ENCODE results near the gene UQCRQ. TPM values are rescaled to one million over a fixed set of nuclear protein-coding genes. Genes with fewer than 3 reads are reported as not detected.

UQCRQ gene
- total and polyA plus RNA-seq, 9 of the 15 experiments (the other 6 are each of a cell fraction or from before 2014, with no cell fraction given), result 235 to 2,421 (median 883) TPM

DNA sequence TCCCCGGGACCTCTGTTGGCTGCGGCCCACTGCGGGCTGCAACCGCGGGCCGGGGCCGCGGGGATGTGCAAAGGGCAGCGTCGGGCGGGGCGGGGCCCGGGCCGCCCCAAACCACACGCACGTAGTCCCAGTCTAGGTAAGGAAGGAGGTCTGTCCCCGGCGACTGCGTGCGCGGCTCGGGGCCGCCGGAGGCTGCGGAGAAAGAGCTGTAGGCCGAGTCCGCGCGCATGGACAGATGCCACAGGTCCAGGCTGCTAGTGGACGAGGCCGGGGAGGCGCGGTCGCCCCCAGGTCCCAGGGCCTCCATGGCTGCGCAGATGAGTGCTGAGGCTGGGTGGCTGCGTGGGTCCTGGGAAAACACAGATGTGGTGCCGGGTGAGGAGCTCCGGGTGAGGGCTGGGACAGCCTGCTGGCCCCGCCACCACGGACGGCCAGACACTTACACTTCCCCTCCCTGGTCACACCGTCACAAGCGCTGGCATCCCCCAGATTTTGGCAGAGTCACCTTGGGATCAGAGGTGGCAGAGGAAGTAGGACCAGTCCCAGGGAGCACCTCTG is 40.5 kb upstream of the UQCRQ start:
- Histone ChIP-seq H3K9me1 (ENCODE audit: control insufficient read depth, insufficient read depth, low read length) (no peaks in the 10 kb centered on the region), H2AFZ (ENCODE audit: low read depth, low read length) (no peak overlapping the region), H3K4me3 (no peak overlapping the region), H4K20me1 (replicated peaks; ENCODE audit: control insufficient read depth, insufficient read depth, low read length) (no peaks in the 10 kb centered on the region), H3K9ac (ENCODE audit: insufficient read depth in 1 of 2, low read depth in 2 of 2, low read length in 2 of 2) (no peak overlapping the region; a peak in 1 of 4 replicates), H3K27me3 (ENCODE audit: control insufficient read depth in 2 of 2, insufficient read depth in 2 of 2, low read length in 2 of 2) (no peaks in the 10 kb centered on the region), H3K4me1 (replicated peaks in 1 of 2; ENCODE audit: control insufficient read depth in 2 of 2, insufficient read depth in 2 of 2, low read length in 2 of 2) (peaks cover 12 to 35% of the 10 kb centered on the region in 2 experiments; a peak in 4 of 5 replicates), H3K36me3 (ENCODE audit: control insufficient read depth, insufficient read depth, low read length) (peaks cover 51% of the 10 kb centered on the region; the same call in 2 of the 3 replicates), H3K27ac (ENCODE audit: extremely low read depth, low read depth, low read length) (no peak overlapping the region), H3K79me2 (ENCODE audit: control insufficient read depth, insufficient read depth, low read length) (peaks cover 23% of the 10 kb centered on the region), H3K9me3 (replicated peaks; ENCODE audit: control insufficient read depth, insufficient read depth, low read depth, low read length) (no peaks in the 10 kb centered on the region), H3K4me2 (ENCODE audit: insufficient read depth, low read length) (no peak overlapping the region)
- DNase-seq (ENCODE audit: extremely low read depth in 1 of 4, low spot score in 3 of 4) (no peak), ATAC-seq (no peak), FAIRE-seq (no peak)
- ChIA-PET CTCF (ENCODE audit: low intra/inter-chr PET ratio) (no interaction called here), POLR2A (interaction anchor here (0.6 to 1.3 kb wide), 4 partner anchors 8 to 138 kb away, joined by 3 read pairs; partner anchors contain the start of gene AFF4)
- no TSS peak for BruUV-seq (replicated peaks)
- intact Hi-C loops (cut with micrococcal nuclease), result no loop called here
- WGBS (ENCODE audit: insufficient coverage, low coverage, missing lambda C conversion rate), result 100% methylated on average over 14 of the region's 43 CpGs
- in situ Hi-C loops (cut with MboI), result loop anchor here (5.0 kb wide), 1 partner anchor 69 kb away; no protein-coding TSS in a partner anchor
- TF ChIP-seq ZNF3 (CRISPR knock-in tag; IDR thresholded peaks at IDR 0.05), result no peak
- TF ChIP-seq POLR2G (IDR thresholded peaks at IDR 0.05; ENCODE audit: low read depth, low read length), result peak; percentile 40; the same call in 1 of the 2 replicates
- peak; percentile 40 for TF ChIP-seq RBFOX2 (IDR thresholded peaks at IDR 0.05; ENCODE audit: low read depth, low read length)

DNA sequence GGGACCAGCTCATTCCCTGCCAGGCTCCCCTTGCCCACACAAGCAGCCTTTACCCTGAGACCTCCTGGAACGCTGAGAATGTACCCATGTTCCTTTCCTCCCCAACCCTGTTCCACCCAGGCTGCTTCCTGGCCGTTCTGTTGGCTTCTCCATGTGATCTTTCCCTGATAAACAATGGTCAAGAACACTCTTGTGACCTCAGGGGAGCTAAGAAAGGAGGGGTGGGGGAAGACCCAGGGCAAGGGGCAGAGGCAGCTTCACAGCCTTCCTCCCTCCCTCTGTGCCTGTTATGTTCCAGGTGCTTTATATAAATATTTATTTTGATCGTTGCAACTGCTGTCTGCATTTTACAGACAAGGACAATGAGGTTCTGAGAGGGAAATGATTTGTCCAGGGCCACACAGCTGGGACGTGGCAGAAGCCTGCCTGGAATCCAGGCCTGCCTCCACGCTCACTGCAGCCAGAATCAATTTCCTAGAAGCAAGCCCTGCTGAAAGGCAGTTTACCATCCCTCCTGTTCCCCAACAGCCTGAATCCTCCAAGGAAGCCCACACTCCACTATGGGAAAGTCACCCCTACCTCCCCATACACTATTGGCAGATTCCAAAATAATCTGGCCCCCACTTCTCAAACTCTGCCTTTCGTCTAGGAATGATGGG is 39.9 kb upstream of the UQCRQ start:
- in situ Hi-C loops (cut with MboI) (loop anchor here (5.0 kb wide), 1 partner anchor 69 kb away; no protein-coding TSS in a partner anchor), intact Hi-C loops (cut with micrococcal nuclease) (no loop called here)
- Histone ChIP-seq H3K4me1 (replicated peaks in 1 of 2; ENCODE audit: control insufficient read depth in 2 of 2, insufficient read depth in 2 of 2, low read length in 2 of 2) (peaks cover 18 to 40% of the 10 kb centered on the region in 2 experiments; a peak in 4 of 5 replicates), H3K4me3 (no peak overlapping the region), H3K9me3 (replicated peaks; ENCODE audit: control insufficient read depth, insufficient read depth, low read depth, low read length) (no peaks in the 10 kb centered on the region), H3K36me3 (ENCODE audit: control insufficient read depth, insufficient read depth, low read length) (peaks cover 51% of the 10 kb centered on the region; the same call in 2 of the 3 replicates), H3K79me2 (ENCODE audit: control insufficient read depth, insufficient read depth, low read length) (peaks cover 23% of the 10 kb centered on the region), H3K9ac (ENCODE audit: insufficient read depth in 1 of 2, low read depth in 2 of 2, low read length in 2 of 2) (peak overlapping the region in 1 of 2 experiments; percentile 56; a peak in 1 of 4 replicates), H3K27ac (ENCODE audit: extremely low read depth, low read depth, low read length) (no peak overlapping the region), H3K9me1 (ENCODE audit: control insufficient read depth, insufficient read depth, low read length) (no peaks in the 10 kb centered on the region), H4K20me1 (replicated peaks; ENCODE audit: control insufficient read depth, insufficient read depth, low read length) (no peaks in the 10 kb centered on the region), H3K27me3 (ENCODE audit: control insufficient read depth in 2 of 2, insufficient read depth in 2 of 2, low read length in 2 of 2) (no peaks in the 10 kb centered on the region), H3K4me2 (ENCODE audit: insufficient read depth, low read length) (no peak overlapping the region), H2AFZ (ENCODE audit: low read depth, low read length) (no peak overlapping the region)
- BruUV-seq (replicated peaks), result no TSS peak
- ChIA-PET CTCF (ENCODE audit: low intra/inter-chr PET ratio) (no interaction called here), POLR2A (interaction anchor here (0.6 to 1.2 kb wide), 4 partner anchors 9 to 137 kb away, joined by 3 to 4 read pairs (median 3); partner anchors contain the start of gene AFF4)
- ATAC-seq (no peak), DNase-seq (ENCODE audit: extremely low read depth in 1 of 4, low spot score in 3 of 4) (no peak), FAIRE-seq (no peak)
- 83% methylated on average over 6 of the region's 6 CpGs for WGBS (ENCODE audit: insufficient coverage, low coverage, missing lambda C conversion rate)
- TF ChIP-seq, protein P1, sequence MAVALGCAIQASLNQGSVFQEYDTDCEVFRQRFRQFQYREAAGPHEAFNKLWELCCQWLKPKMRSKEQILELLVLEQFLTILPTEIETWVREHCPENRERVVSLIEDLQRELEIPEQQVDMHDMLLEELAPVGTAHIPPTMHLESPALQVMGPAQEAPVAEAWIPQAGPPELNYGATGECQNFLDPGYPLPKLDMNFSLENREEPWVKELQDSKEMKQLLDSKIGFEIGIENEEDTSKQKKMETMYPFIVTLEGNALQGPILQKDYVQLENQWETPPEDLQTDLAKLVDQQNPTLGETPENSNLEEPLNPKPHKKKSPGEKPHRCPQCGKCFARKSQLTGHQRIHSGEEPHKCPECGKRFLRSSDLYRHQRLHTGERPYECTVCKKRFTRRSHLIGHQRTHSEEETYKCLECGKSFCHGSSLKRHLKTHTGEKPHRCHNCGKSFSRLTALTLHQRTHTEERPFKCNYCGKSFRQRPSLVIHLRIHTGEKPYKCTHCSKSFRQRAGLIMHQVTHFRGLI (CRISPR knock-in tag; IDR thresholded peaks at IDR 0.05), result no peak
- no peak for TF ChIP-seq ZNF253 (CRISPR knock-in tag; conservative IDR thresholded peaks at IDR 0.05)
- no peak for TF ChIP-seq PCBP2 (IDR thresholded peaks at IDR 0.05; ENCODE audit: low read depth, low read length, poor library complexity, severe bottlenecking)
- no peak for TF ChIP-seq NELFE (IDR thresholded peaks at IDR 0.05; ENCODE audit: insufficient read depth, insufficient read length)
- no peak for TF ChIP-seq FUS (optimal IDR thresholded peaks at IDR 0.05; ENCODE audit: low read depth, low read length)
